Panc1 (cell line): ENCODE results near the gene KDM4B. TPM values are rescaled to one million over a fixed set of nuclear protein-coding genes. Genes with fewer than 3 reads are reported as not detected.
"Not testable (repeated sequence)": the region's sequence is repeated elsewhere in the genome, so short reads cannot be mapped to it uniquely, and the experiment has no call there.

ENCODE experiments used
- ATAC-seq: fragments of 200-7000 bp; cut with Tn5 transposase; 2 replicates; pipeline ENCODE4 v1.9.1; 2020; ENCODE audit warnings: mild to moderate bottlenecking, moderate library complexity
- BruUV-seq: library from RNA; stranded (reverse); fragments of 400-500 nt; replicated peaks from 2 replicates; lab custom pipeline; 2021; lab: Mats Ljungman, UMichigan
- CTCF ChIA-PET: fragments of 300-600 bp; sonication (Branson Sonifier 250); formaldehyde crosslinking; loops from one replicate; lab custom pipeline; 2022; ENCODE audit warnings: antibody characterized with exemption; lab: Charles Lee
- POLR2A ChIA-PET: fragments of 300-600 bp; sonication (Branson Sonifier 250); formaldehyde crosslinking; loops from one replicate; lab custom pipeline; 2022; ENCODE audit warnings: antibody characterized with exemption; lab: Charles Lee
- DNase-seq: peaks from one replicate; pipeline ENCODE4 v3.0.0-alpha.2; 2010; ENCODE audit warnings: low read depth, low spot score
- H3K27ac ChIP-seq: 2 replicates; pipeline ENCODE4 v1.5.1; 2011; ENCODE audit warnings: mild to moderate bottlenecking, low read length, inconsistent platforms
- H3K27me3 ChIP-seq: fragments of 200-500 bp; sonication (Bioruptor generic); 2 replicates; pipeline ENCODE4 v1.6.0; 2014; ENCODE audit warnings: low read length, inconsistent platforms; ENCODE audit not compliant: control insufficient read depth, insufficient read depth
- H3K36me3 ChIP-seq: fragments of 200-500 bp; sonication (Bioruptor generic); 2 replicates; pipeline ENCODE4 v1.5.1; 2014; ENCODE audit warnings: inconsistent platforms, mild to moderate bottlenecking, low read length, moderate library complexity; ENCODE audit not compliant: control insufficient read depth, insufficient read depth
- H3K4me1 ChIP-seq: 2 replicates; pipeline ENCODE4 v1.5.1; 2011; ENCODE audit warnings: inconsistent platforms, mild to moderate bottlenecking, low read length, moderate library complexity; ENCODE audit not compliant: control insufficient read depth, insufficient read depth
- H3K4me3 ChIP-seq, 2 experiments: 2 replicates each; pipeline ENCODE4 v1.5.1; 2011 to 2012; ENCODE audit warnings: low read depth in 2 of 2, low read length in 2 of 2, mild to moderate bottlenecking in 2 of 2, inconsistent platforms in 1 of 2, moderate library complexity in 1 of 2
- H3K9me3 ChIP-seq: fragments of 200-500 bp; sonication (Bioruptor generic); 2 replicates; pipeline ENCODE4 v1.5.1; 2014; ENCODE audit warnings: low read depth, mild to moderate bottlenecking, inconsistent platforms, low read length, moderate library complexity; ENCODE audit not compliant: control insufficient read depth, insufficient read depth
- POLR2AphosphoS5 ChIP-seq: IDR thresholded peaks from 2 replicates; pipeline ENCODE4 v1.6.1; 2012; ENCODE audit warnings: mild to moderate bottlenecking, low read depth, low read length, moderate library complexity
- SIN3A ChIP-seq: IDR thresholded peaks from 2 replicates; pipeline ENCODE4 v1.6.1; 2012; ENCODE audit warnings: low read depth, mild to moderate bottlenecking, low read length, moderate library complexity, borderline replicate concordance; ENCODE audit not compliant: insufficient read depth
- TCF7L2 ChIP-seq: IDR thresholded peaks from 2 replicates; pipeline ENCODE4 v1.6.1; 2011; ENCODE audit warnings: mild to moderate bottlenecking, low read depth, low read length, inconsistent platforms
- in situ Hi-C: cut with HindIII; loops from 2 replicates; pipeline ENCODE4 v1.10.0; 2016; ENCODE audit warnings: low sequenced_read_pairs, low pct_unique_long_range_greater_than_20kb
- intact Hi-C: fragments of 100-400 bp; cut with micrococcal nuclease; formaldehyde crosslinking; loops from one replicate; pipeline ENCODE4 v1.10.0; 2022; ENCODE audit not compliant: unreplicated experiment
- total RNA-seq: library from RNA; stranded (reverse); gene quantifications from one replicate; pipeline ENCODE4 v1.2.1, GENCODE V29; 2021; ENCODE audit not compliant: unreplicated experiment
- TF ChIP-seq, protein P1 (sequence below), 2 experiments: IDR thresholded peaks; 2 replicates each; pipeline ENCODE4 v1.6.1; 2011 to 2012; ENCODE audit warnings: low read depth in 2 of 2, control low read depth in 1 of 2, low read length in 1 of 2, mild to moderate bottlenecking in 1 of 2, moderate library complexity in 1 of 2; ENCODE audit not compliant: insufficient read depth in 1 of 2

KDM4B gene
- total RNA-seq, 1 experiment from 2014 or later = 18.4 TPM

DNA sequence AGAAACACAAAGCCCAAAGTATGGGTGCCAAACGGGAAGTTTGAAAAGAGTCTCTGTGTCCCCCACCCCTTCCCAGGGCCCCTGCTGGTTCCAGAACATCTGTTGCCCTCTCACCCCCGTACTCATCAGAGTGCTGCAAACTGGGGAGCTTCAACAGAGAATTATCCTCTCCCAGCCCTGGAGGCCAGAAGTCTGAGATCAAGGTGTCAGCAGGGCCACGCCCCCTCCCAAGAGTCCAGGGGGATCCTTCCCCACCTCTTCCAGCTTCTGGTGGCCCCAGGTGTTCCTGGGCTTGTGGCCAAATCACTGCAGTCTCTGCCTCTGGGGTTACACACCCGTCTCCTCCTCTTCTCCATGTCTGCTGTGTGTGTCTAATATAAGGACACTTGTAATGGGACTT lies 188.3 kb downstream of the KDM4B start:
- H3K9me3 ChIP-seq = no peaks in the 10 kb centered on the region
- intact Hi-C loops = loop anchor here (5.0 kb wide), 1 partner anchor 110 kb away; no protein-coding TSS in a partner anchor
- no peak overlapping the region for H3K4me3 ChIP-seq
- H3K36me3 ChIP-seq = no peaks in the 10 kb centered on the region
- ChIA-PET POLR2A (no interaction called here), CTCF (no interaction called here)
- DNase-seq (no peak), ATAC-seq (no peak)
- H3K27me3 ChIP-seq = no peaks in the 10 kb centered on the region
- H3K4me1 ChIP-seq = no peaks in the 10 kb centered on the region
- BruUV-seq = no TSS peak
- in situ Hi-C loops = no loop called here
- H3K27ac ChIP-seq = no peak overlapping the region
- TF ChIP-seq TCF7L2 (no peak), SIN3A (no peak), POLR2AphosphoS5 (no peak)
- TF ChIP-seq, protein P1, sequence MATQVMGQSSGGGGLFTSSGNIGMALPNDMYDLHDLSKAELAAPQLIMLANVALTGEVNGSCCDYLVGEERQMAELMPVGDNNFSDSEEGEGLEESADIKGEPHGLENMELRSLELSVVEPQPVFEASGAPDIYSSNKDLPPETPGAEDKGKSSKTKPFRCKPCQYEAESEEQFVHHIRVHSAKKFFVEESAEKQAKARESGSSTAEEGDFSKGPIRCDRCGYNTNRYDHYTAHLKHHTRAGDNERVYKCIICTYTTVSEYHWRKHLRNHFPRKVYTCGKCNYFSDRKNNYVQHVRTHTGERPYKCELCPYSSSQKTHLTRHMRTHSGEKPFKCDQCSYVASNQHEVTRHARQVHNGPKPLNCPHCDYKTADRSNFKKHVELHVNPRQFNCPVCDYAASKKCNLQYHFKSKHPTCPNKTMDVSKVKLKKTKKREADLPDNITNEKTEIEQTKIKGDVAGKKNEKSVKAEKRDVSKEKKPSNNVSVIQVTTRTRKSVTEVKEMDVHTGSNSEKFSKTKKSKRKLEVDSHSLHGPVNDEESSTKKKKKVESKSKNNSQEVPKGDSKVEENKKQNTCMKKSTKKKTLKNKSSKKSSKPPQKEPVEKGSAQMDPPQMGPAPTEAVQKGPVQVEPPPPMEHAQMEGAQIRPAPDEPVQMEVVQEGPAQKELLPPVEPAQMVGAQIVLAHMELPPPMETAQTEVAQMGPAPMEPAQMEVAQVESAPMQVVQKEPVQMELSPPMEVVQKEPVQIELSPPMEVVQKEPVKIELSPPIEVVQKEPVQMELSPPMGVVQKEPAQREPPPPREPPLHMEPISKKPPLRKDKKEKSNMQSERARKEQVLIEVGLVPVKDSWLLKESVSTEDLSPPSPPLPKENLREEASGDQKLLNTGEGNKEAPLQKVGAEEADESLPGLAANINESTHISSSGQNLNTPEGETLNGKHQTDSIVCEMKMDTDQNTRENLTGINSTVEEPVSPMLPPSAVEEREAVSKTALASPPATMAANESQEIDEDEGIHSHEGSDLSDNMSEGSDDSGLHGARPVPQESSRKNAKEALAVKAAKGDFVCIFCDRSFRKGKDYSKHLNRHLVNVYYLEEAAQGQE (IDR thresholded peaks at IDR 0.05; ENCODE audit: insufficient read depth in 1 of 2, low read depth in 2 of 2, low read length in 1 of 2) = no peak

GRCh38 chr19:5158549-5159134 lies 189.7 kb downstream of the KDM4B start:
- H3K36me3 ChIP-seq, H3K27ac ChIP-seq, CTCF ChIA-PET, H3K4me1 ChIP-seq, ATAC-seq, DNase-seq, H3K27me3 ChIP-seq, POLR2A ChIA-PET, H3K4me3 ChIP-seq, BruUV-seq, H3K9me3 ChIP-seq, in situ Hi-C loops: not testable (repeated sequence)
- intact Hi-C loops = loop anchor here (5.0 kb wide), 1 partner anchor 111 kb away; no protein-coding TSS in a partner anchor

GRCh38 chr19:5160158-5160795 lies 191.4 kb downstream of the KDM4B start:
- H3K4me3 ChIP-seq, H3K9me3 ChIP-seq, ATAC-seq, in situ Hi-C loops, BruUV-seq, DNase-seq, POLR2A ChIA-PET, H3K4me1 ChIP-seq, intact Hi-C loops, H3K36me3 ChIP-seq, CTCF ChIA-PET, H3K27me3 ChIP-seq, H3K27ac ChIP-seq: not testable (repeated sequence)

GRCh38 chr19:5164845-5165696 lies 196.2 kb downstream of the KDM4B start:
- not testable (repeated sequence) for ATAC-seq

More at GRCh38 chr19:5164845-5165696, 196.2 kb downstream of the KDM4B start:
- H3K27me3 ChIP-seq, H3K36me3 ChIP-seq, H3K4me1 ChIP-seq, intact Hi-C loops, H3K27ac ChIP-seq, H3K9me3 ChIP-seq, H3K4me3 ChIP-seq, DNase-seq, CTCF ChIA-PET, BruUV-seq, in situ Hi-C loops, POLR2A ChIA-PET: not testable (repeated sequence)
